GM12878 (cell line): ENCODE results near the gene RASGRF1.

Source experiments
- CREM ChIP-seq: IDR thresholded peaks from 2 replicates; pipeline ENCODE4 v1.6.1; 2014; ENCODE audit warnings: antibody characterized with exemption, low read depth
- NFXL1 ChIP-seq: fragments of 450-650 bp; IDR thresholded peaks from 2 replicates; pipeline ENCODE4 v1.6.1; 2017; ENCODE audit warnings: antibody characterized with exemption, mild to moderate bottlenecking, borderline replicate concordance
- NFYB ChIP-seq: IDR thresholded peaks from 2 replicates; pipeline ENCODE4 v1.6.1; 2011; ENCODE audit warnings: low read depth, mild to moderate bottlenecking, low read length, improper control_type of control experiment, moderate library complexity; ENCODE audit not compliant: insufficient read depth
- RCOR1 ChIP-seq: conservative IDR thresholded peaks from 2 replicates; pipeline ENCODE4 v1.6.1; 2012; ENCODE audit warnings: low read depth, low read length, improper control_type of control experiment
- SIN3A ChIP-seq: IDR thresholded peaks from 2 replicates; pipeline ENCODE4 v1.6.1; 2012; ENCODE audit warnings: low read depth, low read length, improper control_type of control experiment
- TAF1 ChIP-seq: IDR thresholded peaks from 2 replicates; pipeline ENCODE4 v1.6.1; 2011; ENCODE audit warnings: mild to moderate bottlenecking, low read depth, low read length, borderline replicate concordance
- TF ChIP-seq, protein P1 (sequence below), 3 experiments: IDR thresholded peaks in 2 of 3; conservative IDR thresholded peaks in 1 of 3; 2 replicates each; pipeline ENCODE4 v1.5.1; 2011; ENCODE audit warnings: low read depth in 3 of 3, low read length in 3 of 3, mild to moderate bottlenecking in 3 of 3, control low read depth in 2 of 3, moderate library complexity in 2 of 3, inconsistent platforms in 1 of 3, mixed read lengths in 1 of 3; ENCODE audit not compliant: control insufficient read depth in 2 of 3, insufficient read depth in 1 of 3; ENCODE audit errors: extremely low read depth in 1 of 3
- TF ChIP-seq, protein P2 (sequence below): IDR thresholded peaks from 2 replicates; pipeline ENCODE4 v1.6.1; 2011; ENCODE audit warnings: borderline replicate concordance, low read depth, mild to moderate bottlenecking, moderate library complexity, mixed read lengths, low read length; ENCODE audit not compliant: insufficient read depth; ENCODE audit errors: extremely low read length

DNA sequence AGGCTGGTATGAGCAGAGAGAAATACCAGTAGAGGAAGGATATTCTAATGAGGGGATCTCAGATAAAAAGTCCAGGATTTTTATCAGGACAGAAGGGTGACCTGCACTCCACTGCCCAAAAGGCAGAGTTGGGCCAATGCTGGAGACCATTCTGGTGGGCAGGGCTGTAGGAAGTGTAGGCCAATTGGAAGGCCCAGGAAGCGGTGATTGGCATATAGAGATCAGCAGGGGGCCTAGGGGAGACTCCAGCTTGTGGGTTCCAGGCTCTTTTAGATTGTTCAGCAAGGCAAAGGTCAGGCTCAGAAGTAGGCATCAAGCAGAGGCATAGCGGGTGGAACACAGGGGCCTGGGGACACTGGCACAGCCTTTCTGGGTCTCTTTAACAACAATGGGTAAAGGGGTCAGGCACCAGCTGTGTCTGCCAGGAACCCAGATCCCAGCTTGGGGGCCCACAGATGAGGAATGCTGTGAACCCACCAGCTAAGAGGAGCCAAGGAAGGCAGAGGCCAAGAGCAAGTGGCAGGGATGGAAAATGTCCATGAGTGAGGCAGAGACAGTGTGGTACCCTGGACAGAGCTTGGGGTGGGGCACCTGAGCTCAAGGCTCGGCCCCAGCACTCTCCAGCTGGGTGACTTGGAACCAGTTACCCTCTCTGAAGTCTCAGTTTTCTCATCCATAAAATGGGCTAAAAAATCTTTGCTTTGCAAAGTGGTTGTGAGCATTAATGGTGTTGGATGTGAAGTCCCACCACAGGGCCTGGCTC lies 27.0 kb upstream of the RASGRF1 start:
- TF ChIP-seq, protein P1, sequence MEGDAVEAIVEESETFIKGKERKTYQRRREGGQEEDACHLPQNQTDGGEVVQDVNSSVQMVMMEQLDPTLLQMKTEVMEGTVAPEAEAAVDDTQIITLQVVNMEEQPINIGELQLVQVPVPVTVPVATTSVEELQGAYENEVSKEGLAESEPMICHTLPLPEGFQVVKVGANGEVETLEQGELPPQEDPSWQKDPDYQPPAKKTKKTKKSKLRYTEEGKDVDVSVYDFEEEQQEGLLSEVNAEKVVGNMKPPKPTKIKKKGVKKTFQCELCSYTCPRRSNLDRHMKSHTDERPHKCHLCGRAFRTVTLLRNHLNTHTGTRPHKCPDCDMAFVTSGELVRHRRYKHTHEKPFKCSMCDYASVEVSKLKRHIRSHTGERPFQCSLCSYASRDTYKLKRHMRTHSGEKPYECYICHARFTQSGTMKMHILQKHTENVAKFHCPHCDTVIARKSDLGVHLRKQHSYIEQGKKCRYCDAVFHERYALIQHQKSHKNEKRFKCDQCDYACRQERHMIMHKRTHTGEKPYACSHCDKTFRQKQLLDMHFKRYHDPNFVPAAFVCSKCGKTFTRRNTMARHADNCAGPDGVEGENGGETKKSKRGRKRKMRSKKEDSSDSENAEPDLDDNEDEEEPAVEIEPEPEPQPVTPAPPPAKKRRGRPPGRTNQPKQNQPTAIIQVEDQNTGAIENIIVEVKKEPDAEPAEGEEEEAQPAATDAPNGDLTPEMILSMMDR (IDR thresholded peaks at IDR 0.05 in 2 of 3, conservative IDR thresholded peaks at IDR 0.05 in 1 of 3; ENCODE audit: control insufficient read depth in 2 of 3, extremely low read depth in 1 of 3, insufficient read depth in 1 of 3, low read depth in 3 of 3, low read length in 3 of 3): no peak
- TF ChIP-seq RCOR1 (no peak), SIN3A (no peak), CREM (no peak), TAF1 (no peak), NFYB (no peak), NFXL1 (no peak)
- TF ChIP-seq, protein P2, sequence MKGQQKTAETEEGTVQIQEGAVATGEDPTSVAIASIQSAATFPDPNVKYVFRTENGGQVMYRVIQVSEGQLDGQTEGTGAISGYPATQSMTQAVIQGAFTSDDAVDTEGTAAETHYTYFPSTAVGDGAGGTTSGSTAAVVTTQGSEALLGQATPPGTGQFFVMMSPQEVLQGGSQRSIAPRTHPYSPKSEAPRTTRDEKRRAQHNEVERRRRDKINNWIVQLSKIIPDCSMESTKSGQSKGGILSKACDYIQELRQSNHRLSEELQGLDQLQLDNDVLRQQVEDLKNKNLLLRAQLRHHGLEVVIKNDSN: no peak
